ENCODE measurements around the gene LCT. TPM values are rescaled to one million over a fixed set of nuclear protein-coding genes. Genes with fewer than 3 reads are reported as not detected.

The LCT gene
- total and polyA plus RNA-seq, 9 of the 15 experiments (the other 6 are each of a cell fraction or from before 2014, with no cell fraction given): 0.01 to 0.04 (median 0.03) TPM; not detected in 4

DNA sequence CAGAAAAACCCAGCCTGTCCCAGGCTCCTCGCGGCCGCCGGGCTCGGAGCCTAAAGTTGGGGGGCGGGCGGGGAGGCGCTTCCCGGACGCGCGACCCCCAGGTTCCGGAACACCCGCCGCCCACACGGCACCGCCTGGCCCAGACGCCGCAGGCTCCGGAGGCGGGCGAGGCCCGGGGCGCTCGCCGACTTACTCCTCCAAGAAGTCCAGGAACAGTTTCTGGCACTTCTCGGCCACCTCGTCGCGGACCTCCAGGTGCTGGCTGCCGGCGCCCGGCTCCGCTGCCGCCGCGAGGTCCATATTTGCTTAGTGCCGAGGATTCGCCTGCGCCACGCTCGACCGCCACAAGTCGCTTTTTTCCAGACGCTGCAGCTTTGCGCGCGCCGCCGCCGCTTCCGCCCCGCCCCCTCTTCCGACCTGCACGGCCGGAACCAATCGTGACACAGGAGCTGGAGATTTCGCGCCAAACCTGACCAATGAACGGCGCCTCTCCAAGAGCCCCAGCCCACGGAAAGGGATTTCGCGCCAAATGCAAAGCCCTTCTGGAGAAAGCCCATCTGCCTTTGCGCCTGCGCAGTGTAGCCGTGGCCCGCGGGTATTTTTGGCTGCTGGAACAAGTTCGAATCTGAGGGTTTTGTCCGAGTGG lies 39.2 kb upstream of the LCT start, which contains the start of gene MCM6 (continued):
- TF ChIP-seq, protein P1, sequence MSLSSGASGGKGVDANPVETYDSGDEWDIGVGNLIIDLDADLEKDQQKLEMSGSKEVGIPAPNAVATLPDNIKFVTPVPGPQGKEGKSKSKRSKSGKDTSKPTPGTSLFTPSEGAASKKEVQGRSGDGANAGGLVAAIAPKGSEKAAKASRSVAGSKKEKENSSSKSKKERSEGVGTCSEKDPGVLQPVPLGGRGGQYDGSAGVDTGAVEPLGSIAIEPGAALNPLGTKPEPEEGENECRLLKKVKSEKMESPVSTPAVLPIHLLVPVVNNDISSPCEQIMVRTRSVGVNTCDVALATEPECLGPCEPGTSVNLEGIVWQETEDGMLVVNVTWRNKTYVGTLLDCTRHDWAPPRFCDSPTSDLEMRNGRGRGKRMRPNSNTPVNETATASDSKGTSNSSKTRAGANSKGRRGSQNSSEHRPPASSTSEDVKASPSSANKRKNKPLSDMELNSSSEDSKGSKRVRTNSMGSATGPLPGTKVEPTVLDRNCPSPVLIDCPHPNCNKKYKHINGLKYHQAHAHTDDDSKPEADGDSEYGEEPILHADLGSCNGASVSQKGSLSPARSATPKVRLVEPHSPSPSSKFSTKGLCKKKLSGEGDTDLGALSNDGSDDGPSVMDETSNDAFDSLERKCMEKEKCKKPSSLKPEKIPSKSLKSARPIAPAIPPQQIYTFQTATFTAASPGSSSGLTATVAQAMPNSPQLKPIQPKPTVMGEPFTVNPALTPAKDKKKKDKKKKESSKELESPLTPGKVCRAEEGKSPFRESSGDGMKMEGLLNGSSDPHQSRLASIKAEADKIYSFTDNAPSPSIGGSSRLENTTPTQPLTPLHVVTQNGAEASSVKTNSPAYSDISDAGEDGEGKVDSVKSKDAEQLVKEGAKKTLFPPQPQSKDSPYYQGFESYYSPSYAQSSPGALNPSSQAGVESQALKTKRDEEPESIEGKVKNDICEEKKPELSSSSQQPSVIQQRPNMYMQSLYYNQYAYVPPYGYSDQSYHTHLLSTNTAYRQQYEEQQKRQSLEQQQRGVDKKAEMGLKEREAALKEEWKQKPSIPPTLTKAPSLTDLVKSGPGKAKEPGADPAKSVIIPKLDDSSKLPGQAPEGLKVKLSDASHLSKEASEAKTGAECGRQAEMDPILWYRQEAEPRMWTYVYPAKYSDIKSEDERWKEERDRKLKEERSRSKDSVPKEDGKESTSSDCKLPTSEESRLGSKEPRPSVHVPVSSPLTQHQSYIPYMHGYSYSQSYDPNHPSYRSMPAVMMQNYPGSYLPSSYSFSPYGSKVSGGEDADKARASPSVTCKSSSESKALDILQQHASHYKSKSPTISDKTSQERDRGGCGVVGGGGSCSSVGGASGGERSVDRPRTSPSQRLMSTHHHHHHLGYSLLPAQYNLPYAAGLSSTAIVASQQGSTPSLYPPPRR (CRISPR knock-in tag; IDR thresholded peaks at IDR 0.05; ENCODE audit: borderline replicate concordance): no peak
- TF ChIP-seq KLF1 (tag; IDR thresholded peaks at IDR 0.05): no peak
- TF ChIP-seq ZNF239 (CRISPR knock-in tag; IDR thresholded peaks at IDR 0.05): no peak
- no peak for TF ChIP-seq ZNF311 (CRISPR knock-in tag; IDR thresholded peaks at IDR 0.05)
- peak; percentile 100 for TF ChIP-seq RB1 (IDR thresholded peaks at IDR 0.05; ENCODE audit: low read depth)
- no peak for TF ChIP-seq ZNF165 (CRISPR knock-in tag; IDR thresholded peaks at IDR 0.05; ENCODE audit: borderline replicate concordance)
- TF ChIP-seq POU5F1 (IDR thresholded peaks at IDR 0.05; ENCODE audit: borderline replicate concordance, low read depth, low read length, partially characterized antibody): peak; percentile 65
- TF ChIP-seq, protein P2, sequence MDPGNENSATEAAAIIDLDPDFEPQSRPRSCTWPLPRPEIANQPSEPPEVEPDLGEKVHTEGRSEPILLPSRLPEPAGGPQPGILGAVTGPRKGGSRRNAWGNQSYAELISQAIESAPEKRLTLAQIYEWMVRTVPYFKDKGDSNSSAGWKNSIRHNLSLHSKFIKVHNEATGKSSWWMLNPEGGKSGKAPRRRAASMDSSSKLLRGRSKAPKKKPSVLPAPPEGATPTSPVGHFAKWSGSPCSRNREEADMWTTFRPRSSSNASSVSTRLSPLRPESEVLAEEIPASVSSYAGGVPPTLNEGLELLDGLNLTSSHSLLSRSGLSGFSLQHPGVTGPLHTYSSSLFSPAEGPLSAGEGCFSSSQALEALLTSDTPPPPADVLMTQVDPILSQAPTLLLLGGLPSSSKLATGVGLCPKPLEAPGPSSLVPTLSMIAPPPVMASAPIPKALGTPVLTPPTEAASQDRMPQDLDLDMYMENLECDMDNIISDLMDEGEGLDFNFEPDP (CRISPR knock-in tag; IDR thresholded peaks at IDR 0.05): no peak
- TF ChIP-seq ETV6 (IDR thresholded peaks at IDR 0.05; ENCODE audit: borderline replicate concordance in 1 of 2, low read depth in 2 of 2, low read length in 1 of 2): no peak
- no peak; the same call in 1 of the 2 replicates for TF ChIP-seq ETV6 (CRISPR knock-in tag; IDR thresholded peaks at IDR 0.05; ENCODE audit: borderline replicate concordance)
- no peak for TF ChIP-seq TRIM28 (IDR thresholded peaks at IDR 0.05)
- no peak for TF ChIP-seq ARID1B (IDR thresholded peaks at IDR 0.05)
- peak; percentile 66; the same call in 1 of the 2 replicates for TF ChIP-seq SREBF1 (IDR thresholded peaks at IDR 0.05; ENCODE audit: borderline replicate concordance, low read depth, low read length)
- peak; percentile 73 for TF ChIP-seq FOXP1 (CRISPR knock-in tag; IDR thresholded peaks at IDR 0.05)
- TF ChIP-seq RBM17 (IDR thresholded peaks at IDR 0.05; ENCODE audit: borderline replicate concordance, low read depth, low read length): no peak
- no peak for TF ChIP-seq ESRRB (CRISPR knock-in tag; IDR thresholded peaks at IDR 0.05; ENCODE audit: borderline replicate concordance)
- TF ChIP-seq, protein P3, sequence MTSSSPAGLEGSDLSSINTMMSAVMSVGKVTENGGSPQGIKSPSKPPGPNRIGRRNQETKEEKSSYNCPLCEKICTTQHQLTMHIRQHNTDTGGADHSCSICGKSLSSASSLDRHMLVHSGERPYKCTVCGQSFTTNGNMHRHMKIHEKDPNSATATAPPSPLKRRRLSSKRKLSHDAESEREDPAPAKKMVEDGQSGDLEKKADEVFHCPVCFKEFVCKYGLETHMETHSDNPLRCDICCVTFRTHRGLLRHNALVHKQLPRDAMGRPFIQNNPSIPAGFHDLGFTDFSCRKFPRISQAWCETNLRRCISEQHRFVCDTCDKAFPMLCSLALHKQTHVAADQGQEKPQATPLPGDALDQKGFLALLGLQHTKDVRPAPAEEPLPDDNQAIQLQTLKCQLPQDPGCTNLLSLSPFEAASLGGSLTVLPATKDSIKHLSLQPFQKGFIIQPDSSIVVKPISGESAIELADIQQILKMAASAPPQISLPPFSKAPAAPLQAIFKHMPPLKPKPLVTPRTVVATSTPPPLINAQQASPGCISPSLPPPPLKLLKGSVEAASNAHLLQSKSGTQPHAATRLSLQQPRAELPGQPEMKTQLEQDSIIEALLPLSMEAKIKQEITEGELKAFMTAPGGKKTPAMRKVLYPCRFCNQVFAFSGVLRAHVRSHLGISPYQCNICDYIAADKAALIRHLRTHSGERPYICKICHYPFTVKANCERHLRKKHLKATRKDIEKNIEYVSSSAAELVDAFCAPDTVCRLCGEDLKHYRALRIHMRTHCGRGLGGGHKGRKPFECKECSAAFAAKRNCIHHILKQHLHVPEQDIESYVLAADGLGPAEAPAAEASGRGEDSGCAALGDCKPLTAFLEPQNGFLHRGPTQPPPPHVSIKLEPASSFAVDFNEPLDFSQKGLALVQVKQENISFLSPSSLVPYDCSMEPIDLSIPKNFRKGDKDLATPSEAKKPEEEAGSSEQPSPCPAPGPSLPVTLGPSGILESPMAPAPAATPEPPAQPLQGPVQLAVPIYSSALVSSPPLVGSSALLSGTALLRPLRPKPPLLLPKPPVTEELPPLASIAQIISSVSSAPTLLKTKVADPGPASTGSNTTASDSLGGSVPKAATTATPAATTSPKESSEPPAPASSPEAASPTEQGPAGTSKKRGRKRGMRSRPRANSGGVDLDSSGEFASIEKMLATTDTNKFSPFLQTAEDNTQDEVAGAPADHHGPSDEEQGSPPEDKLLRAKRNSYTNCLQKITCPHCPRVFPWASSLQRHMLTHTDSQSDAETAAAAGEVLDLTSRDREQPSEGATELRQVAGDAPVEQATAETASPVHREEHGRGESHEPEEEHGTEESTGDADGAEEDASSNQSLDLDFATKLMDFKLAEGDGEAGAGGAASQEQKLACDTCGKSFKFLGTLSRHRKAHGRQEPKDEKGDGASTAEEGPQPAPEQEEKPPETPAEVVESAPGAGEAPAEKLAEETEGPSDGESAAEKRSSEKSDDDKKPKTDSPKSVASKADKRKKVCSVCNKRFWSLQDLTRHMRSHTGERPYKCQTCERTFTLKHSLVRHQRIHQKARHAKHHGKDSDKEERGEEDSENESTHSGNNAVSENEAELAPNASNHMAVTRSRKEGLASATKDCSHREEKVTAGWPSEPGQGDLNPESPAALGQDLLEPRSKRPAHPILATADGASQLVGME (CRISPR knock-in tag; IDR thresholded peaks at IDR 0.05): no peak

Measured in K562 (cell line).